GM12892 (cell line): ENCODE results near the gene LIPA.

Experiments
- POLR2A ChIP-seq: IDR thresholded peaks from 2 replicates; pipeline ENCODE4 v1.6.1; 2011; ENCODE audit warnings: low read depth, low read length, control low read depth
- POLR2AphosphoS5 ChIP-seq: IDR thresholded peaks from 2 replicates; pipeline ENCODE4 v1.6.1; 2011; ENCODE audit warnings: low read depth, low read length, control low read depth

DNA sequence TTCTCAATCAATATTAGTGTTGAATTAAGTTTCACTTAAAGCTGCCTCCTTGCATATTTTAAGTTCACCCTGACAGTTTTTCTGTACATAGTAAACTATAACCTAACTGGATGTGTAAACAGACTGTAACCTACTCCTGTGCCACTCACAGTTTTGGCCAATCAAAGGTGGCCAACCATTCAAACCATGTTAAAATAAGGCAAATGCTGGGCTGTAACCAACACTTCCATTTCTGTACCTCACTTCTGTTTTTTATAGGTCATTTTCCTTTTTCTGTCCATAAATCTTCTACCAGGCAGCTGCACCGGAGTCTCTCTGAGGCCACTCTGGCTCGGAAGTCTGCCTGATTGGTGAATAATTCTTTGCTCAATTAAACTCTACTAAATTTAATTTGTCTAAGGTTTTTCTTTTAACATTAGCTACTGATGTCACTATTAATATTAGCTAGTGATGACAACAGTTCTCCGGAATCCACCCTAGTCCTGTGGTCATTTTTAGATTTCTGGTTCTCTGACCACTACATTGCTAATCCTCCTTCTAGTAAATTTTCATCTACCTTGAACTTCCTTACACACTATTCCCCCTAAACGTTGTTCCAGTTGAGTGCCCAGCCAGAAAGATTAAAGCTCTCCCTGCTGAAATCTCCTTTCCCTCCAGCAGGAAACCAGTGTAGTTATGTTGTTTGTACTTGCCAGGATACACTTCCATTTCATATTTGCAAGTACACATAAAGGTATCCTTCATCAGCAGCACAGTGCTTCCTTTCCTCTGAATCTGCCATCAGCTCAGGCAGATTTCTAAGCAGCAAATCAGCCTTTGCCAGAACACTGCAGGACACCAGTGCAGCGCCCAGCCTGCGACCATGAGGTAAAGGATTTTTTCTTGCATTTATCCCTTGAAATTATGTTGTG lies 31.7 kb upstream of the LIPA start:
- TF ChIP-seq POLR2AphosphoS5: no peak
- no peak for TF ChIP-seq POLR2A
